H9 (cell line): ENCODE results near the gene ITGAE. TPM values are rescaled to one million over a fixed set of nuclear protein-coding genes. Genes with fewer than 3 reads are reported as not detected.
A peak's percentile ranks its signal among the peaks of the same experiment; 100 is the strongest.

ENCODE experiments used
- DNase-seq: peaks from one replicate; pipeline ENCODE4 v3.0.0-alpha.2; 2017
- H2AFZ ChIP-seq: one replicate; pipeline ENCODE4 v1.6.1; 2013; ENCODE audit warnings: mild to moderate bottlenecking, low read length, control low read depth, moderate library complexity
- H2AK5ac ChIP-seq: 2 replicates; pipeline ENCODE4 v1.6.1; 2013; ENCODE audit warnings: low read length, control low read depth, mixed read lengths; ENCODE audit not compliant: insufficient read length
- H2BK120ac ChIP-seq: one replicate; pipeline ENCODE4 v1.6.1; 2013; ENCODE audit warnings: low read depth, mild to moderate bottlenecking, low read length, control low read depth, inconsistent platforms; ENCODE audit not compliant: poor library complexity, severe bottlenecking
- H2BK12ac ChIP-seq: 2 replicates; pipeline ENCODE4 v1.6.1; 2013; ENCODE audit warnings: low read length, control low read depth, mixed read lengths, low read depth; ENCODE audit not compliant: insufficient read length
- H2BK15ac ChIP-seq: 2 replicates; pipeline ENCODE4 v1.6.1; 2013; ENCODE audit warnings: low read depth, low read length, control low read depth
- H2BK20ac ChIP-seq: one replicate; pipeline ENCODE4 v1.6.1; 2013; ENCODE audit warnings: low read depth, mild to moderate bottlenecking, low read length, control low read depth, inconsistent platforms; ENCODE audit not compliant: poor library complexity, severe bottlenecking
- H2BK5ac ChIP-seq: 2 replicates; pipeline ENCODE4 v1.6.1; 2013; ENCODE audit warnings: low read length, control low read depth, mixed read lengths; ENCODE audit not compliant: insufficient read length
- H3K14ac ChIP-seq: 2 replicates; pipeline ENCODE4 v1.6.1; 2013; ENCODE audit warnings: low read length, control low read depth; ENCODE audit not compliant: insufficient read depth
- H3K18ac ChIP-seq: 2 replicates; pipeline ENCODE4 v1.6.1; 2013; ENCODE audit warnings: low read depth, mild to moderate bottlenecking, mixed read lengths, low read length, control low read depth; ENCODE audit not compliant: insufficient read length
- H3K23ac ChIP-seq: 2 replicates; pipeline ENCODE4 v1.6.1; 2013; ENCODE audit warnings: low read length, control low read depth, mixed read lengths, low read depth; ENCODE audit not compliant: insufficient read length
- H3K23me2 ChIP-seq: 2 replicates; pipeline ENCODE4 v1.6.1; 2013; ENCODE audit warnings: low read depth, mild to moderate bottlenecking, mixed read lengths, low read length, control low read depth; ENCODE audit not compliant: insufficient read length, poor library complexity, severe bottlenecking
- H3K27ac ChIP-seq: 2 replicates; pipeline ENCODE4 v1.5.1; 2013; ENCODE audit warnings: low read length, control low read depth, mixed read lengths, low read depth; ENCODE audit not compliant: insufficient read length
- H3K27me3 ChIP-seq: 2 replicates; pipeline ENCODE4 v1.6.1; 2013; ENCODE audit warnings: low read length, control low read depth, inconsistent platforms; ENCODE audit not compliant: insufficient read depth
- H3K4ac ChIP-seq: 2 replicates; pipeline ENCODE4 v1.6.1; 2013; ENCODE audit warnings: low read depth, mild to moderate bottlenecking, control low read depth, inconsistent platforms, low read length, moderate library complexity
- H3K4me1 ChIP-seq: 2 replicates; pipeline ENCODE4 v1.6.1; 2013; ENCODE audit warnings: low read length, control low read depth, inconsistent platforms; ENCODE audit not compliant: insufficient read depth
- H3K4me2 ChIP-seq: 2 replicates; pipeline ENCODE4 v1.6.1; 2013; ENCODE audit warnings: low read length, control low read depth, mixed read lengths; ENCODE audit not compliant: insufficient read length, insufficient read depth
- H3K56ac ChIP-seq: 2 replicates; pipeline ENCODE4 v1.6.1; 2013; ENCODE audit warnings: low read depth, mild to moderate bottlenecking, mixed read lengths, low read length, control low read depth; ENCODE audit not compliant: insufficient read length
- H3K79me1 ChIP-seq: 2 replicates; pipeline ENCODE4 v1.6.1; 2013; ENCODE audit warnings: low read depth, mild to moderate bottlenecking, moderate library complexity, low read length, control low read depth, inconsistent platforms; ENCODE audit not compliant: insufficient read depth, poor library complexity, severe bottlenecking
- H3K79me2 ChIP-seq: 2 replicates; pipeline ENCODE4 v1.6.1; 2013; ENCODE audit warnings: low read length, control low read depth, inconsistent platforms; ENCODE audit not compliant: insufficient read depth
- H3K9ac ChIP-seq: 2 replicates; pipeline ENCODE4 v1.6.1; 2013; ENCODE audit warnings: low read length, control low read depth, mixed read lengths; ENCODE audit not compliant: insufficient read length; ENCODE audit errors: extremely low read depth
- H3K9me3 ChIP-seq: one replicate; pipeline ENCODE4 v1.6.1; 2013; ENCODE audit warnings: low read depth, low read length, inconsistent platforms; ENCODE audit not compliant: control insufficient read depth
- H3T11ph ChIP-seq: one replicate; pipeline ENCODE4 v1.6.1; 2013; ENCODE audit warnings: mild to moderate bottlenecking, low read length, control low read depth, inconsistent platforms
- H4K20me1 ChIP-seq: one replicate; pipeline ENCODE4 v1.6.1; 2013; ENCODE audit not compliant: control insufficient read depth, insufficient read length, insufficient read depth
- H4K5ac ChIP-seq: 2 replicates; pipeline ENCODE4 v1.6.1; 2013; ENCODE audit warnings: low read depth, mild to moderate bottlenecking, mixed read lengths, low read length, control low read depth; ENCODE audit not compliant: insufficient read length
- H4K8ac ChIP-seq: replicated peaks from 2 replicates; pipeline ENCODE4 v1.6.1; 2013; ENCODE audit warnings: low read length, control low read depth, mixed read lengths, low read depth; ENCODE audit not compliant: insufficient read length
- H4K91ac ChIP-seq: 2 replicates; pipeline ENCODE4 v1.6.1; 2013; ENCODE audit warnings: low read depth, mild to moderate bottlenecking, moderate library complexity, mixed read lengths, low read length, control low read depth; ENCODE audit not compliant: insufficient read length
- H3K27ac Mint-ChIP-seq, 3 experiments: 2 replicates in 2 of 3; 3 replicates in 1 of 3; pipeline ENCODE4 v1.8.0; 2020 to 2021; ENCODE audit warnings: mixed read lengths in 3 of 3, mild to moderate bottlenecking in 1 of 3, moderate library complexity in 1 of 3
- H3K27me3 Mint-ChIP-seq: 2 replicates; pipeline ENCODE4 v1.8.0; 2021; ENCODE audit warnings: low read depth, mild to moderate bottlenecking, moderate library complexity, mixed read lengths
- H3K36me3 Mint-ChIP-seq, 3 experiments: 2 replicates in 2 of 3; 3 replicates in 1 of 3; pipeline ENCODE4 v1.8.0; 2020 to 2021; ENCODE audit warnings: low read depth in 3 of 3, mixed read lengths in 3 of 3; ENCODE audit not compliant: insufficient read depth in 1 of 3
- H3K4me1 Mint-ChIP-seq, 2 experiments: 2 replicates each; pipeline ENCODE4 v1.8.0; 2020; ENCODE audit warnings: mixed read lengths in 2 of 2
- H3K4me3 Mint-ChIP-seq, 2 experiments: 2 replicates in 1 of 2; 3 replicates in 1 of 2; pipeline ENCODE4 v1.8.0; 2020 to 2021; ENCODE audit warnings: mild to moderate bottlenecking in 2 of 2, mixed read lengths in 2 of 2, moderate library complexity in 1 of 2
- H3K9me3 Mint-ChIP-seq, 2 experiments: 2 replicates in 1 of 2; 3 replicates in 1 of 2; pipeline ENCODE4 v1.8.0; 2020; ENCODE audit warnings: mild to moderate bottlenecking in 2 of 2, mixed read lengths in 2 of 2, moderate library complexity in 1 of 2
- CTCF ChIP-seq: fragments of 200-600 bp; sonication (generic); conservative IDR thresholded peaks from 3 replicates; pipeline ENCODE4 v1.8.0; 2021; ENCODE audit warnings: antibody characterized with exemption, mild to moderate bottlenecking
- WGBS: extraction: QIAGEN DNeasy Blood & Tissue Kit; methylation state at CpG from one replicate; pipeline ENCODE4 v1.1.7; 2013; ENCODE audit warnings: missing lambda C conversion rate, low lambda C conversion rate, mixed read lengths; ENCODE audit not compliant: insufficient read length; ENCODE audit errors: extremely low coverage; 5-methylcytosine and 5-hydroxymethylcytosine counted together
- total RNA-seq: library from RNA; stranded (reverse); gene quantifications from 2 replicates; pipeline ENCODE4 v1.2.1, GENCODE V29; 2021

ITGAE gene
- total RNA-seq, 1 experiment from 2014 or later = 23.5 TPM

DNA sequence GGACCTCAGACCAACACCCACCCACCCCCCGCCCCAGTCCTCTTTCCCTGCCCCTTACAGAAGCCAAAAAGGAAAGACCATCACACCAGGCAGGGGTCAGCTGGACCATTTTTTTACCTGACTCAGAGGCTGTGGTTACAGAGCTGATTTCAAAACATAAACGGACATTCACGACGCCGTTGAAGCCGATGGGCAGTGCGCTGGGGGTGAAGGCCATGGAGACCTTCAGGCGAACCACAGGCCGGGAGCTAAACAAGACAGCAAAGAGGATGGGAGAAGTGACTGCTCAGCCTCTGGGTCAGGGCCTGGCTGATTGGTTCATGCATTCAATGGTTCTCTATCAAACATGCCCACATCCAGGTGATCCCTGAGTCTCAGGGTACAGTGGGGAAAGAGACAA lies 53.2 kb downstream of the ITGAE start:
- Histone ChIP-seq H3K79me2 (no peaks in the 10 kb centered on the region), H3K18ac (no peak overlapping the region), H4K8ac (no peak overlapping the region), H3T11ph (no peak overlapping the region), H3K4ac (no peak overlapping the region), H3K56ac (no peak overlapping the region), H3K9ac (no peak overlapping the region), H4K5ac (no peak overlapping the region), H4K91ac (no peak overlapping the region), H3K4me2 (no peak overlapping the region), H2AFZ (no peak overlapping the region), H2BK5ac (no peak overlapping the region), H2AK5ac (no peak overlapping the region), H3K27me3 (no peaks in the 10 kb centered on the region), H3K9me3 (no peaks in the 10 kb centered on the region), H3K79me1 (no peaks in the 10 kb centered on the region), H3K14ac (no peak overlapping the region), H2BK20ac (no peak overlapping the region), H2BK12ac (no peak overlapping the region), H3K4me1 (no peaks in the 10 kb centered on the region), H4K20me1 (no peaks in the 10 kb centered on the region), H3K27ac (no peak overlapping the region), H2BK15ac (no peak overlapping the region), H3K23ac (no peak overlapping the region), H2BK120ac (no peak overlapping the region), H3K23me2 (no peaks in the 10 kb centered on the region)
- H3K27ac Mint-ChIP-seq = peak overlapping the region in 1 of 3 experiments; percentile 72; a peak in 1 of 7 replicates
- TF ChIP-seq CTCF = no peak
- WGBS = no CpG with 5 or more reads among the region's 9 CpGs
- no peak for DNase-seq
- peaks cover 5% of the 10 kb centered on the region for H3K27me3 Mint-ChIP-seq
- no peak overlapping the region for H3K4me3 Mint-ChIP-seq
- peaks cover 5 to 8% of the 10 kb centered on the region in 2 experiments for H3K4me1 Mint-ChIP-seq
- H3K36me3 Mint-ChIP-seq = no peaks in the 10 kb centered on the region
- no peaks in the 10 kb centered on the region for H3K9me3 Mint-ChIP-seq
